ENCODE results near the gene TMEM158. TPM values are rescaled to one million over a fixed set of nuclear protein-coding genes. Genes with fewer than 3 reads are reported as not detected.

Gene TMEM158
- total RNA-seq, 1 experiment from 2014 or later = 25.8 TPM

DNA sequence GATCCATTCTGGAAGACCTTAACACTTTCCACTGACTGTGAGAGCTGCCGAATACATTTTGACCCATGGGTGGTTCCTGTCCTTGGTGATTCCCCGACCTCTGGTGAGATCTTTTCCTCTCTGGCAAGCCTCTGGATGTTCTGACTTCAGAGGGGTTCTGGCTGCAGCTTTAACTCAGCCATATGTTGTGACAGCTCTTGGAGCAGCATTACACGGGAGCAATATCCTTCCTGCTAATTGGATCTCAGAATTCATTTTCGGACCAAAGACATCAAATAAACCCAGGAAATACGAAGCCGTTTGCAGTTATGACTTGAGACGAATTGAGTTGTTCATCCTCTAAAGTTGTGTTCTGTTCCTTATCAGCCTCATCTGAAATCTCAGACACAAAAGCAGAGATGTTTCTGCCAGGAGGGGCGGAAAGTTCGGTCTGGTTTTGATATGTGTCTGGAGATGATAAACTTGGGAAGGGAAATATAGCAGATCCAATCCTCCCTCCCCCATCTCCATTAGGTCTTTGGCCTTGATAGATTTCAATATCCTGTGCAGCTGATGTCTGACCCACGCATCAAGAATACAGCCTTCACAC is 10.0 kb downstream of the TMEM158 start:
- RAD21 ChIA-PET (ENCODE audit: low non-redundant PET in 1 of 2, low total read pairs in 2 of 2, uncharacterized antibody in 2 of 2, unreplicated experiment in 2 of 2) = no interaction called here
- no peak for DNase-seq (ENCODE audit: low read depth, low spot score)
- no peak overlapping the region for H3K27ac ChIP-seq (ENCODE audit: low read depth, low read length)
- H2AFZ ChIP-seq (ENCODE audit: low read depth, low read length, poor library complexity, severe bottlenecking) = no peak overlapping the region
- TF ChIP-seq CTCF (IDR thresholded peaks at IDR 0.05 in 2 of 3, conservative IDR thresholded peaks at IDR 0.05 in 1 of 3; ENCODE audit: borderline replicate concordance in 1 of 3, insufficient read depth in 1 of 3, low read depth in 2 of 3, low read length in 2 of 3) = no peak
- no peak for TF ChIP-seq ZFX (IDR thresholded peaks at IDR 0.05)
- TF ChIP-seq EZH2 (IDR thresholded peaks at IDR 0.05) = no peak
- TF ChIP-seq ZNF274 (IDR thresholded peaks at IDR 0.05; ENCODE audit: low read depth, low read length) = no peak
- TF ChIP-seq SP1 (IDR thresholded peaks at IDR 0.05; ENCODE audit: low read depth) = no peak
- TF ChIP-seq EGR1 (IDR thresholded peaks at IDR 0.05; ENCODE audit: low read depth) = no peak
- TF ChIP-seq CBX3 (IDR thresholded peaks at IDR 0.05; ENCODE audit: low read depth) = no peak
- TF ChIP-seq EZH2phosphoT487 (IDR thresholded peaks at IDR 0.05; ENCODE audit: borderline replicate concordance) = no peak
- TF ChIP-seq ELF1 (IDR thresholded peaks at IDR 0.05; ENCODE audit: borderline replicate concordance, low read depth) = no peak
- peaks cover 15 to 22% of the 10 kb centered on the region in 2 experiments for H3K4me1 ChIP-seq (ENCODE audit: control insufficient read depth in 1 of 2, insufficient read depth in 2 of 2, low read length in 2 of 2)
- H3K27me3 ChIP-seq (ENCODE audit: insufficient read depth, low read length) = no peaks in the 10 kb centered on the region
- H3K9me2 ChIP-seq (ENCODE audit: insufficient read depth) = no peaks in the 10 kb centered on the region
- CTCF ChIA-PET = interaction anchor here (1.4 kb wide), 1 partner anchor 8 kb away, joined by 3 read pairs; no protein-coding TSS in a partner anchor
- H3K4me2 ChIP-seq (ENCODE audit: low read length) = no peak overlapping the region
- H3K36me3 ChIP-seq (ENCODE audit: control insufficient read depth in 1 of 2, insufficient read depth in 2 of 2, low read length in 2 of 2) = no peaks in the 10 kb centered on the region
- no peak overlapping the region for H3K4me3 ChIP-seq (replicated peaks in 1 of 2; ENCODE audit: low read depth in 1 of 2, low read length in 2 of 2)
- POLR2A ChIA-PET = interaction anchor here (0.5 kb wide), 1 partner anchor 440 kb away, joined by 3 read pairs; no protein-coding TSS in a partner anchor
- H3K79me2 ChIP-seq (ENCODE audit: insufficient read depth, low read length) = no peaks in the 10 kb centered on the region
- BruUV-seq (replicated peaks) = no TSS peak
- no peak for ATAC-seq
- no peaks in the 10 kb centered on the region for H3K9me3 ChIP-seq (ENCODE audit: control insufficient read depth in 1 of 2, insufficient read depth in 1 of 2, low read depth in 1 of 2, low read length in 2 of 2)
- no peak overlapping the region for H3K9ac ChIP-seq (ENCODE audit: low read length)
- intact Hi-C loops (cut with micrococcal nuclease) = no loop called here
- H4K20me1 ChIP-seq (ENCODE audit: insufficient read depth) = no peaks in the 10 kb centered on the region

Data from HCT116 (cell line).